Measurements from ENCODE around the gene EIF2D. TPM values are rescaled to one million over a fixed set of nuclear protein-coding genes. Genes with fewer than 3 reads are reported as not detected.

EIF2D gene
- total RNA-seq, 1 experiment from 2014 or later, result 110 TPM

- DNase-seq (no peak), ATAC-seq (no peak)
- no peaks in the 10 kb centered on the region for H3F3A ChIP-seq (ENCODE audit: low read length, unreplicated experiment)
- BruUV-seq (replicated peaks), result no TSS peak
- TF ChIP-seq EZH2 (IDR thresholded peaks at IDR 0.05; ENCODE audit: low read length, unreplicated experiment) (no peak), CTCF (conservative IDR thresholded peaks at IDR 0.05; ENCODE audit: low read depth, low read length) (no peak), EZH2phosphoT487 (IDR thresholded peaks at IDR 0.05; ENCODE audit: borderline replicate concordance, low read length) (no peak)
- no peaks in the 10 kb centered on the region for H3K27me3 ChIP-seq (ENCODE audit: low read length)
- H3K79me2 ChIP-seq (ENCODE audit: low read length), result no peaks in the 10 kb centered on the region
- H3K4me3 ChIP-seq (ENCODE audit: low read length), result no peak overlapping the region
- CTCF ChIA-PET, result no interaction called here
- peaks cover 6% of the 10 kb centered on the region for H3K4me1 ChIP-seq (ENCODE audit: insufficient read depth, low read length)
- no peaks in the 10 kb centered on the region for H3K9me3 ChIP-seq (ENCODE audit: low read length)
- POLR2A ChIA-PET (ENCODE audit: unreplicated experiment), result no interaction called here
- H3K27ac ChIP-seq (ENCODE audit: low read length), result no peak overlapping the region
- no peaks in the 10 kb centered on the region for H3K9me2 ChIP-seq (replicated peaks; ENCODE audit: low read length)
- no peak overlapping the region for H2AFZ ChIP-seq (ENCODE audit: low read length)
- no peaks in the 10 kb centered on the region for H4K20me1 ChIP-seq (ENCODE audit: low read length)
- intact Hi-C loops (cut with micrococcal nuclease), result no loop called here
- H3K36me3 ChIP-seq (ENCODE audit: low read depth, low read length), result no peaks in the 10 kb centered on the region
- no peak overlapping the region for H3K9ac ChIP-seq (ENCODE audit: low read length)
- no peak overlapping the region for H3K4me2 ChIP-seq (ENCODE audit: low read length)
Observed at GRCh38 chr1:206563367-206564207, 48.7 kb downstream of the EIF2D start.

GRCh38 chr1:206560007-206560716 is 52.1 kb downstream of the EIF2D start:
- TF ChIP-seq EZH2phosphoT487 (IDR thresholded peaks at IDR 0.05; ENCODE audit: borderline replicate concordance, low read length), result no peak
- no peak for TF ChIP-seq EZH2 (IDR thresholded peaks at IDR 0.05; ENCODE audit: low read length, unreplicated experiment)
- TF ChIP-seq CTCF (conservative IDR thresholded peaks at IDR 0.05; ENCODE audit: low read depth, low read length), result no peak
- Histone ChIP-seq H3K27ac (ENCODE audit: low read length) (no peak overlapping the region), H3K4me1 (ENCODE audit: insufficient read depth, low read length) (peaks cover 28% of the 10 kb centered on the region), H3K9ac (ENCODE audit: low read length) (no peak overlapping the region), H3K4me2 (ENCODE audit: low read length) (no peak overlapping the region), H3K9me3 (ENCODE audit: low read length) (no peaks in the 10 kb centered on the region), H4K20me1 (ENCODE audit: low read length) (no peaks in the 10 kb centered on the region), H3K9me2 (replicated peaks; ENCODE audit: low read length) (no peaks in the 10 kb centered on the region), H3K79me2 (ENCODE audit: low read length) (no peaks in the 10 kb centered on the region), H3K4me3 (ENCODE audit: low read length) (no peak overlapping the region), H2AFZ (ENCODE audit: low read length) (no peak overlapping the region), H3K36me3 (ENCODE audit: low read depth, low read length) (no peaks in the 10 kb centered on the region), H3F3A (ENCODE audit: low read length, unreplicated experiment) (no peaks in the 10 kb centered on the region), H3K27me3 (ENCODE audit: low read length) (no peaks in the 10 kb centered on the region)
- no TSS peak for BruUV-seq (replicated peaks)
- ATAC-seq, result no peak
- ChIA-PET CTCF (no interaction called here), POLR2A (ENCODE audit: unreplicated experiment) (no interaction called here)
- intact Hi-C loops (cut with micrococcal nuclease), result no loop called here
- no peak for DNase-seq

GRCh38 chr1:206559672-206559995 is 52.6 kb downstream of the EIF2D start:
- ATAC-seq (no peak), DNase-seq (no peak)
- no peak overlapping the region for H3K9ac ChIP-seq (ENCODE audit: low read length)
- H3K27me3 ChIP-seq (ENCODE audit: low read length), result no peaks in the 10 kb centered on the region
- no peaks in the 10 kb centered on the region for H3F3A ChIP-seq (ENCODE audit: low read length, unreplicated experiment)
- H3K9me3 ChIP-seq (ENCODE audit: low read length), result no peaks in the 10 kb centered on the region
- H4K20me1 ChIP-seq (ENCODE audit: low read length), result no peaks in the 10 kb centered on the region
- no peak overlapping the region for H2AFZ ChIP-seq (ENCODE audit: low read length)
- CTCF ChIA-PET, result no interaction called here
- no peaks in the 10 kb centered on the region for H3K9me2 ChIP-seq (replicated peaks; ENCODE audit: low read length)
- H3K4me2 ChIP-seq (ENCODE audit: low read length), result no peak overlapping the region
- H3K27ac ChIP-seq (ENCODE audit: low read length), result no peak overlapping the region
- peaks cover 28% of the 10 kb centered on the region for H3K4me1 ChIP-seq (ENCODE audit: insufficient read depth, low read length)
- H3K79me2 ChIP-seq (ENCODE audit: low read length), result no peaks in the 10 kb centered on the region
- no TSS peak for BruUV-seq (replicated peaks)
- H3K4me3 ChIP-seq (ENCODE audit: low read length), result no peak overlapping the region
- intact Hi-C loops (cut with micrococcal nuclease), result no loop called here
- no peak for TF ChIP-seq CTCF (conservative IDR thresholded peaks at IDR 0.05; ENCODE audit: low read depth, low read length)
- no peak for TF ChIP-seq EZH2 (IDR thresholded peaks at IDR 0.05; ENCODE audit: low read length, unreplicated experiment)
- no peak for TF ChIP-seq EZH2phosphoT487 (IDR thresholded peaks at IDR 0.05; ENCODE audit: borderline replicate concordance, low read length)
- POLR2A ChIA-PET (ENCODE audit: unreplicated experiment), result no interaction called here
- no peaks in the 10 kb centered on the region for H3K36me3 ChIP-seq (ENCODE audit: low read depth, low read length)

Data from PC-3 (cell line).